K562 (cell line): Measurements from ENCODE around the gene PCDH12.

ENCODE experiments used
- CTCF ChIP-seq, 3 experiments: IDR thresholded peaks in 2 of 3; conservative IDR thresholded peaks in 1 of 3; 2 replicates each; pipeline ENCODE4 v1.5.1; 2011 to 2012; ENCODE audit warnings: low read length in 3 of 3, mild to moderate bottlenecking in 3 of 3, control low read depth in 2 of 3, improper control_type of control experiment in 1 of 3, inconsistent platforms in 1 of 3, low read depth in 1 of 3, mixed read lengths in 1 of 3, moderate library complexity in 1 of 3; ENCODE audit not compliant: insufficient read depth in 2 of 3
- FOXA1 ChIP-seq: fragments of 450-650 bp; IDR thresholded peaks from 2 replicates; pipeline ENCODE4 v1.6.1; 2016; ENCODE audit warnings: mild to moderate bottlenecking, borderline replicate concordance
- KAT8 ChIP-seq: fragments of 450-650 bp; IDR thresholded peaks from 2 replicates; pipeline ENCODE4 v1.6.1; 2016; ENCODE audit warnings: low read depth, mild to moderate bottlenecking
- MAZ ChIP-seq, 2 experiments: fragments of 450-650 bp in 1 of 2; sonication (generic) in 1 of 2; formaldehyde crosslinking; IDR thresholded peaks in 1 of 2; conservative IDR thresholded peaks in 1 of 2; 2 replicates each; pipeline versions ENCODE4 v1.4.0 to v1.5.0; 2020; ENCODE audit warnings: mild to moderate bottlenecking in 1 of 2, missing genetic modification reagents in 1 of 2
- MTF1 ChIP-seq: fragments of 250-450 bp; sonication (Bioruptor Pico); IDR thresholded peaks from 2 replicates; pipeline ENCODE4 v1.9.0; 2021; ENCODE audit warnings: moderate library complexity, mild to moderate bottlenecking, inconsistent platforms, borderline replicate concordance
- MXI1 ChIP-seq: IDR thresholded peaks from 2 replicates; pipeline ENCODE4 v1.6.1; 2011; ENCODE audit warnings: low read depth, mild to moderate bottlenecking, improper control_type of control experiment, low read length
- NFE2L1 ChIP-seq: fragments of 450-650 bp; IDR thresholded peaks from 2 replicates; pipeline ENCODE4 v1.6.1; 2016; ENCODE audit warnings: missing genetic modification characterization, low read depth, mild to moderate bottlenecking, missing compliant biosample characterization, moderate library complexity, borderline replicate concordance
- POLR2A ChIP-seq: fragments of 450-650 bp; conservative IDR thresholded peaks from 2 replicates; pipeline ENCODE4 v1.6.1; 2016
- REST ChIP-seq, 2 experiments: fragments of 450-650 bp; formaldehyde crosslinking in 1 of 2; IDR thresholded peaks; 2 replicates each; pipeline versions ENCODE4 v1.4.0 to v1.6.1; 2014 to 2020; ENCODE audit warnings: mild to moderate bottlenecking in 2 of 2, borderline replicate concordance in 1 of 2, low read depth in 1 of 2
- RFX7 ChIP-seq: fragments of 250-450 bp; sonication (Bioruptor Pico); IDR thresholded peaks from 2 replicates; pipeline ENCODE4 v1.5.1; 2021; ENCODE audit warnings: mild to moderate bottlenecking
- SMARCC2 ChIP-seq: fragments of 450-650 bp; IDR thresholded peaks from 2 replicates; pipeline ENCODE4 v1.6.1; 2017; ENCODE audit warnings: antibody characterized with exemption, moderate library complexity, mild to moderate bottlenecking, low read depth
- USF1 ChIP-seq: sonication (generic); formaldehyde crosslinking; IDR thresholded peaks from 2 replicates; pipeline ENCODE4 v1.9.0; 2022; ENCODE audit warnings: mild to moderate bottlenecking, missing genetic modification reagents
- ZC3H4 ChIP-seq: sonication (generic); formaldehyde crosslinking; IDR thresholded peaks from 2 replicates; pipeline ENCODE4 v1.9.0; 2021; ENCODE audit warnings: missing genetic modification reagents, borderline replicate concordance

- no peak for TF ChIP-seq CTCF (IDR thresholded peaks at IDR 0.05 in 2 of 3, conservative IDR thresholded peaks at IDR 0.05 in 1 of 3; ENCODE audit: insufficient read depth in 2 of 3, low read depth in 1 of 3, low read length in 3 of 3)
- TF ChIP-seq REST (IDR thresholded peaks at IDR 0.05; ENCODE audit: borderline replicate concordance), result no peak
- no peak for TF ChIP-seq REST (CRISPR knock-in tag; IDR thresholded peaks at IDR 0.05; ENCODE audit: low read depth)
- no peak for TF ChIP-seq FOXA1
- TF ChIP-seq RFX7 (CRISPR knock-in tag), result no peak
- TF ChIP-seq SMARCC2, result no peak
- TF ChIP-seq MAZ (CRISPR knock-in tag; conservative IDR thresholded peaks at IDR 0.05 in 1 of 2, IDR thresholded peaks at IDR 0.05 in 1 of 2), result no peak
- TF ChIP-seq MXI1, result no peak
- no peak for TF ChIP-seq KAT8
- no peak for TF ChIP-seq ZC3H4
- no peak for TF ChIP-seq MTF1 (CRISPR knock-in tag)
- TF ChIP-seq NFE2L1 (tag), result no peak
- no peak for TF ChIP-seq POLR2A
- no peak for TF ChIP-seq USF1
Measured at GRCh38 chr5:141952020-141952419, 6.0 kb downstream of the PCDH12 start.
